Mesothelial cell of epicardium (in vitro differentiated cells): ENCODE measurements around the gene MZB1. TPM values are rescaled to one million over a fixed set of nuclear protein-coding genes. Genes with fewer than 3 reads are reported as not detected.

Experiments
- DNase-seq, 2 experiments: peaks; one replicate each; pipeline ENCODE4 v3.0.0; 2021; ENCODE audit warnings: low spot score in 2 of 2; ENCODE audit not compliant: unreplicated experiment in 2 of 2
- H3K27ac Mint-ChIP-seq: 2 replicates; pipeline ENCODE4 v1.8.0; 2021; ENCODE audit warnings: mixed read lengths
- H3K27me3 Mint-ChIP-seq: 2 replicates; pipeline ENCODE4 v1.8.0; 2021; ENCODE audit warnings: low read depth, mixed read lengths
- H3K36me3 Mint-ChIP-seq: 2 replicates; pipeline ENCODE4 v1.8.0; 2021; ENCODE audit warnings: mixed read lengths
- H3K4me1 Mint-ChIP-seq: 2 replicates; pipeline ENCODE4 v1.8.0; 2021; ENCODE audit warnings: mixed read lengths
- H3K4me3 Mint-ChIP-seq: 2 replicates; pipeline ENCODE4 v1.8.0; 2021; ENCODE audit warnings: mild to moderate bottlenecking, moderate library complexity, mixed read lengths
- H3K9me3 Mint-ChIP-seq: 2 replicates; pipeline ENCODE4 v1.8.0; 2021; ENCODE audit warnings: mixed read lengths
- CTCF ChIP-seq: fragments of 200-600 bp; sonication (generic); IDR thresholded peaks from one replicate; pipeline ENCODE4 v1.5.0; 2021; ENCODE audit warnings: antibody characterized with exemption; ENCODE audit not compliant: unreplicated experiment
- total RNA-seq: library from RNA; stranded (reverse); gene quantifications from 3 replicates; pipeline ENCODE4 v1.2.1, GENCODE V29; 2021

Gene MZB1
- total RNA-seq, 1 donor from 2014 or later = 0.20 TPM

- H3K36me3 Mint-ChIP-seq = peaks cover 20% of the 10 kb centered on the region
- H3K27ac Mint-ChIP-seq = no peak overlapping the region
- peak overlapping the region; percentile 44 for H3K4me3 Mint-ChIP-seq
- peaks cover 30% of the 10 kb centered on the region for H3K4me1 Mint-ChIP-seq
- H3K27me3 Mint-ChIP-seq = no peaks in the 10 kb centered on the region
- TF ChIP-seq CTCF = no peak
- no peaks in the 10 kb centered on the region for H3K9me3 Mint-ChIP-seq
- no peak for DNase-seq
Observed at GRCh38 chr5:139344177-139344576, 45.5 kb downstream of the MZB1 start.

- Mint-ChIP-seq H3K27ac (peak overlapping the region; percentile 99), H3K9me3 (no peaks in the 10 kb centered on the region), H3K27me3 (no peaks in the 10 kb centered on the region), H3K36me3 (peaks cover 17% of the 10 kb centered on the region), H3K4me3 (peak overlapping the region; percentile 96), H3K4me1 (peaks cover 30% of the 10 kb centered on the region)
- TF ChIP-seq CTCF = no peak
- DNase-seq = no peak
Observed at GRCh38 chr5:139343476-139343875, 46.2 kb downstream of the MZB1 start.

GRCh38 chr5:139342423-139342723 lies 47.3 kb downstream of the MZB1 start:
- no peak for TF ChIP-seq CTCF
- H3K36me3 Mint-ChIP-seq = peaks cover 17% of the 10 kb centered on the region

GRCh38 chr5:139341689-139342422 lies 47.9 kb downstream of the MZB1 start, which contains the start of gene PAIP2:
Gene PAIP2 (plus strand): TSS chr5:139341854. CDS start chr5:139363785, 21,931 bp downstream.
- H3K36me3 Mint-ChIP-seq = peaks cover 15% of the 10 kb centered on the region
- TF ChIP-seq CTCF = peak; percentile 53
- H3K4me3 Mint-ChIP-seq = peak within 1 kb of the TSS; percentile 96
- peak within 1 kb of the TSS; percentile 99 for H3K27ac Mint-ChIP-seq
- peak; percentile 97 to 98 for DNase-seq
- no peaks in the 10 kb centered on the region for H3K9me3 Mint-ChIP-seq
- H3K27me3 Mint-ChIP-seq = no peaks in the 10 kb centered on the region
- peaks cover 30% of the 10 kb centered on the region for H3K4me1 Mint-ChIP-seq

More at GRCh38 chr5:139342423-139342723, 47.3 kb downstream of the MZB1 start:
- Mint-ChIP-seq H3K4me1 (peaks cover 30% of the 10 kb centered on the region), H3K27me3 (no peaks in the 10 kb centered on the region), H3K27ac (peak overlapping the region; percentile 99), H3K9me3 (no peaks in the 10 kb centered on the region), H3K4me3 (peak overlapping the region; percentile 96)
- DNase-seq = no peak

GRCh38 chr5:139341187-139341688 lies 48.5 kb downstream of the MZB1 start:
- Mint-ChIP-seq H3K4me3 (peak overlapping the region; percentile 96), H3K9me3 (no peaks in the 10 kb centered on the region), H3K36me3 (peaks cover 13% of the 10 kb centered on the region), H3K27me3 (no peaks in the 10 kb centered on the region), H3K4me1 (peaks cover 30% of the 10 kb centered on the region), H3K27ac (peak overlapping the region; percentile 99)
- no peak for TF ChIP-seq CTCF
- DNase-seq = no peak
